BLaER1 (cell line): Measurements from ENCODE around the gene NCR1.
"Not testable (repeated sequence)": the region's sequence is repeated elsewhere in the genome, so short reads cannot be mapped to it uniquely, and the experiment has no call there.

ENCODE experiments used
- H3K27ac ChIP-seq: shearing (Covaris generic); formaldehyde crosslinking; 2 replicates; pipeline ENCODE4 v1.8.1; 2022
- H3K27me3 ChIP-seq: shearing (Covaris generic); formaldehyde crosslinking; 2 replicates; pipeline ENCODE4 v1.8.1; 2022
- H3K36me3 ChIP-seq: shearing (Covaris generic); formaldehyde crosslinking; 2 replicates; pipeline ENCODE4 v1.8.1; 2022
- H3K4me1 ChIP-seq: shearing (Covaris generic); formaldehyde crosslinking; 2 replicates; pipeline ENCODE4 v1.8.1; 2022
- H3K4me2 ChIP-seq: shearing (Covaris generic); formaldehyde crosslinking; 2 replicates; pipeline ENCODE4 v1.8.1; 2022
- H3K4me3 ChIP-seq: shearing (Covaris generic); formaldehyde crosslinking; 2 replicates; pipeline ENCODE4 v1.8.1; 2022
- H3K9ac ChIP-seq: shearing (Covaris generic); formaldehyde crosslinking; 2 replicates; pipeline ENCODE4 v1.8.1; 2022
- H3K9me3 ChIP-seq: shearing (Covaris generic); formaldehyde crosslinking; 2 replicates; pipeline ENCODE4 v1.8.1; 2022
- H4K20me1 ChIP-seq: shearing (Covaris generic); formaldehyde crosslinking; 2 replicates; pipeline ENCODE4 v1.8.1; 2022
- Cebpa-rat ChIP-seq: shearing (Covaris generic); IDR thresholded peaks from 2 replicates; pipeline ENCODE4 v1.8.1; 2022

NCR1 gene

GRCh38 chr19:54938906-54939305 lies 33.0 kb downstream of the NCR1 start:
- Histone ChIP-seq H3K4me3 (no peak overlapping the region), H3K36me3 (no peaks in the 10 kb centered on the region), H3K9me3 (no peaks in the 10 kb centered on the region), H4K20me1 (no peaks in the 10 kb centered on the region), H3K9ac (no peak overlapping the region), H3K27ac (no peak overlapping the region), H3K4me1 (peaks cover 23% of the 10 kb centered on the region), H3K4me2 (no peak overlapping the region), H3K27me3 (no peaks in the 10 kb centered on the region)
- no peak for TF ChIP-seq Cebpa-rat

DNA sequence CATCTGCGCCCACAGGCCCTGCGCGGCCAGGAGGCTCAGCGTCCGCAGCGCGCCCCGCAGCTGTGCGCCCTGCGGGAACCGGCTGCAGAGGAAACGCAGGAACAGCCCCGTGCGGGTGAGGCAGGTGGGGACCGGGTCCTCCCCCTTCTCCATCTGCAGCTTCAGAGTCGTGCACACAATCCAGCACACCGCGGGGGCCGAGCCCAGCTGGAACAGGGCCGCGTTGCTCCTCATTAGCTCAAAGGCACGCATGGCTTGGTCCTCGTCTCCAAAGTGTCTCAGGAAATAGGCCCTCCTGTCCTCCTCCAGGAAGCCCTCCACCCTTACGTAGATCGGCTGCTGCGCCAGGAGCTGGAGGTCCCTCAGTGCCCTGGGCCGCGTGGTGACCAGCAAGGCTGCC lies 33.6 kb downstream of the NCR1 start:
- H4K20me1 ChIP-seq, H3K36me3 ChIP-seq, H3K4me3 ChIP-seq, H3K9ac ChIP-seq, H3K27ac ChIP-seq, H3K4me2 ChIP-seq, H3K27me3 ChIP-seq, H3K9me3 ChIP-seq: not testable (repeated sequence)
- peaks cover 23% of the 10 kb centered on the region for H3K4me1 ChIP-seq

GRCh38 chr19:54943772-54944361 lies 37.9 kb downstream of the NCR1 start:
- H4K20me1 ChIP-seq, H3K27me3 ChIP-seq, H3K9ac ChIP-seq, H3K9me3 ChIP-seq, H3K36me3 ChIP-seq, H3K4me3 ChIP-seq, H3K27ac ChIP-seq, H3K4me2 ChIP-seq: not testable (repeated sequence)
- H3K4me1 ChIP-seq = peaks cover 12% of the 10 kb centered on the region

DNA sequence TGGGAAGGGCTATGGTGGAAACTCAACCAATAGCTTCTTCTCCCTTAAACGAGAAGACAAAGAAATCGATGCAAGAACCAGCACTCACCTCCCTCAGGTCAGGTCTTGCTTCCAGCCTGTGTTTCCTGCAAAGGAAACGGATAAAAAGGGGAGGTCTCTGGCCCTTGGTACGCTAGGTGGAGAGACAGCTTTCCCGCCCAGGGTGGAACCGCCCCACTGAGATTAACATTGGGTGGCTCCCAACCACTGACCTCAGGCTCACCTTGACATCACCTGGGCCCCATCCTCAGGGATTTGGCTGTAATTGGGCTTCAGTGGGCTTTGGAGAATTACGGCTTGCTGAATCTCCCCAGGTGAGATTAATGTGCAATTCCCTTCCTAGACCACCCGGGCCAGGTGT lies 41.4 kb downstream of the NCR1 start, which contains the start of gene NLRP7:
Gene NLRP7, minus strand, starts transcription at position 150 of the 400 bp plus-strand sequence.
- Histone ChIP-seq H3K4me2 (no peak within 1 kb of the TSS), H3K36me3 (no peaks in the 10 kb centered on the region), H3K27me3 (no peaks in the 10 kb centered on the region), H3K9me3 (no peaks in the 10 kb centered on the region), H3K27ac (no peak within 1 kb of the TSS), H3K4me3 (no peak within 1 kb of the TSS), H4K20me1 (no peaks in the 10 kb centered on the region), H3K9ac (no peak within 1 kb of the TSS), H3K4me1 (peaks cover 17% of the 10 kb centered on the region; the same call in 1 of the 2 replicates)
- TF ChIP-seq Cebpa-rat = no peak

DNA sequence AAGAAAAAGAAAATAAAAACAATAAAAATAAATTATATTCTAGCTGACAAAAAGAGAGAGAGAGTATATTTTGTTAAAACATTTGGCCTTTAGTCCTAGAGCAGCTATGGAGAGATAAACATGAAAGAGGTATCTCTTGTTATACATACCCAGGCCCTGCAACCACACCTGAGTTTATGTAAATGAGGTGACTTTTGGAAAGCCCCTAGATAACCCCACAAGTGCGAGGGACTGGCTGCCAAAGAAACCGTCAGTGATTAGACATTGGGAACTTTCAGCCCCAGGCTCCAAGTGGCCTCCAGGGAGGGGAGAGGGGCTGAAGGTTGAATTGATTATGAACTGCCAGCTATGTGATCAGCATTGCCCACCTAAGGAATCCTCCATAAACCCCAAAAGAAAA lies 43.5 kb downstream of the NCR1 start:
- no peaks in the 10 kb centered on the region for H4K20me1 ChIP-seq
- no peak overlapping the region for H3K4me3 ChIP-seq
- TF ChIP-seq Cebpa-rat = no peak
- H3K4me1 ChIP-seq = peaks cover 17% of the 10 kb centered on the region; the same call in 1 of the 2 replicates
- H3K36me3 ChIP-seq = no peaks in the 10 kb centered on the region
- no peaks in the 10 kb centered on the region for H3K9me3 ChIP-seq
- no peak overlapping the region for H3K9ac ChIP-seq
- no peaks in the 10 kb centered on the region for H3K27me3 ChIP-seq
- H3K27ac ChIP-seq = no peak overlapping the region
- H3K4me2 ChIP-seq = no peak overlapping the region

GRCh38 chr19:54950580-54950979 lies 44.6 kb downstream of the NCR1 start:
- H3K4me1 ChIP-seq = peaks cover 17% of the 10 kb centered on the region; the same call in 1 of the 2 replicates
- H3K4me3 ChIP-seq, H3K36me3 ChIP-seq, H3K9ac ChIP-seq, H3K4me2 ChIP-seq, H3K27me3 ChIP-seq, H4K20me1 ChIP-seq, H3K27ac ChIP-seq, H3K9me3 ChIP-seq: not testable (repeated sequence)

GRCh38 chr19:54952591-54953344 lies 46.8 kb downstream of the NCR1 start:
- Histone ChIP-seq H4K20me1 (no peaks in the 10 kb centered on the region), H3K4me2 (no peak overlapping the region), H3K36me3 (no peaks in the 10 kb centered on the region), H3K4me3 (no peak overlapping the region), H3K9ac (no peak overlapping the region), H3K9me3 (no peaks in the 10 kb centered on the region), H3K4me1 (peaks cover 24% of the 10 kb centered on the region), H3K27ac (no peak overlapping the region), H3K27me3 (no peaks in the 10 kb centered on the region)
- TF ChIP-seq Cebpa-rat = no peak

DNA sequence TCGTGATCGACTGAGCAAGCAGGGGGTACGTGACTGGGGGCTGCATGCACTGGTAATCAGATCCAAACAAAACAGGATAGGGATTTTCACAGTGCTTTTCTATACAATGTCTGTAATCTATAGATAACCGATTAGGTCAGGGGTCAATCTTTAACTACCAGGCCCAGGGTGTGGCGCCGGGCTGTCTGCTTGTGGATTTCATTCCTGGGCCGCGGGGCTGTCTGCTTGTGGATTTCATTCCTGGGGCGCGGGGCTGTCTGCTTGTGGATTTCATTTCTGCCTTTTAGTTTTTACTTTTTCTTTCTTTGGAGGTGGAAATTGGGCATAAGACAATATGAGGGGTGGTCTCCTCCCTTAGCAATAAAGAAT lies 47.4 kb downstream of the NCR1 start:
- H3K9me3 ChIP-seq, H3K27me3 ChIP-seq, H3K4me2 ChIP-seq, H3K4me3 ChIP-seq, H4K20me1 ChIP-seq, H3K9ac ChIP-seq, H3K36me3 ChIP-seq, H3K27ac ChIP-seq: not testable (repeated sequence)
- peaks cover 24% of the 10 kb centered on the region for H3K4me1 ChIP-seq

DNA sequence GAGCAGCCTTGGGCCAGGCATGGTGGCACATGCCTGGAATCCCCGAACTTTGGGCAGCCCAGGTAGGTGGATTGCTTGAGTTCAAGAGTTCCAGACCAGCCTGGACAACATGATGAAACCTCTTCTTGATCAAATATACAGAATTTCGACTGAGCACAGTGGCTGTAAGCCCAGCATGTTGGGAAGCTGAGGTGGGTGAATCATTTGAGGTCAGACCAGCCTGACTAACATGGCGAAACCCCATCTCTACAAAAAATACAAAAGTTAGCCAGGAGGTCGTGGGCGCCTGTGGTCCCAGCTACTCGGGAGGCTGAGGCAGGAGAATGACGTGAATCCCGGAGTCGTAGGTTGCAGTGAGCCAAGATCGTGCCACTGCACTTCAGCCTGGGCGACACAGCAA lies 49.4 kb downstream of the NCR1 start:
- H3K4me3 ChIP-seq = no peak overlapping the region
- no peaks in the 10 kb centered on the region for H3K27me3 ChIP-seq
- H3K4me1 ChIP-seq = peaks cover 38% of the 10 kb centered on the region
- no peak for TF ChIP-seq Cebpa-rat
- H3K36me3 ChIP-seq = no peaks in the 10 kb centered on the region
- H3K9ac ChIP-seq = no peak overlapping the region
- H3K4me2 ChIP-seq = no peak overlapping the region
- H4K20me1 ChIP-seq = no peaks in the 10 kb centered on the region
- no peaks in the 10 kb centered on the region for H3K9me3 ChIP-seq
- H3K27ac ChIP-seq = no peak overlapping the region

DNA sequence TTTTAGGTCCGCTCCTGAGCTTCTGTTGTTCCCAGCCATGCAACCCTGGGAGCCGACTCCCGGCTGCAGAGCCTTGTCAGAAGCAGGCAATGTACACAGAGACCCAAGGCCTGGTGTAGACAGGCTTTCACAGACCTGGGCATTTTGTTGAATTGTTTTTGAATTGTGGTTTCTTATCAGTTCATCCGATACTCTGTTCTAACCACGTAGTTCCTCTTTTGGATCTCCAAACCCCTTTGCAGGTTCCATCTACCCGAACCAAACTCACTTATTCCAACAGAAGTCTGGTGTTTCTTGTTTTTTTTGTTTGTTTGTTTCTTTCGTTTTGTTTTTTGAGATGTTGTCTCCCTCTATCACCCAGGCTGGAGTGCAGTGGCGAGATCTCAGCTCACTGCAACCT lies 53.9 kb downstream of the NCR1 start:
- H3K4me1 ChIP-seq = peaks cover 27% of the 10 kb centered on the region

More for the DNA sequence above, 53.9 kb downstream of the NCR1 start:
- no peak overlapping the region; the same call in 1 of the 2 replicates for H3K9ac ChIP-seq
- H3K36me3 ChIP-seq = no peaks in the 10 kb centered on the region
- TF ChIP-seq Cebpa-rat = no peak
- no peaks in the 10 kb centered on the region for H3K9me3 ChIP-seq
- H4K20me1 ChIP-seq = no peaks in the 10 kb centered on the region
- H3K4me3 ChIP-seq = no peak overlapping the region
- peak overlapping the region; percentile 19; the same call in 1 of the 2 replicates for H3K27ac ChIP-seq
- H3K27me3 ChIP-seq = no peaks in the 10 kb centered on the region
- H3K4me2 ChIP-seq = peak overlapping the region; percentile 64
